Measurements from ENCODE around the gene AGFG2. TPM values are rescaled to one million over a fixed set of nuclear protein-coding genes. Genes with fewer than 3 reads are reported as not detected.

Gene AGFG2
- total and polyA plus RNA-seq, 10 of the 15 experiments (the other 5 are each of a cell fraction or from before 2014, with no cell fraction given) = 0.90 to 71.5 (median 25.4) TPM

DNA sequence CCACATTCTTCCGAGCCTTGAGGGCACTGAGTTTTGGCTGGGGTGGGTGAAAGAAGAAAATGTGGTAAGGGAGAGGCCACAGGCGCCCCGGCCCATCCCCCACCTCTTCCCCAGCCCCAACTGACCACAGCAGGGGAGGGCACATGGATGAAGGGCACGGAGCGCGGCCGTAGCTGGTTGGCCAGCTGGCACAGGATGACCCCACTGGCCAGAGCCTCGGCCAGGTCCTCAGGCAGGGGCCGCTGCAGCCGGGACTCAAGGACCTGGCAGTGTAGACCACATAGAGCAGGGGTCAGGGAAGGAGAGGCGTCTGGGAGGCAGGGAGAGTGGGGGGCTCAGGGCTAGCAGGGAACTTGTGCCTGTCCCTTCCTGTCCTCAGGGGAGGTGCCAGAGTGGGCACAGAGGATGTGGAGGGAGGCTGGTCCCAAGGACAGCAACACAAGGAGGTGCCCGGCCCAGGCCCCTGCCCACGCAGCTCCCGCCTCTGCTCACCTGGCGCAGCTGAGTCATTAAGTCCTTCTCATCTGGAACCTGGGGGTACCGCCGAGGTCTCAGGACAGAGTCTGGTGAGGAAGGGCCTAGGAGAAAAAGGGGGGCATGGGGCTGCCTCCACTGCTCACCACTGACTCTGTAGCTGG is 36.9 kb downstream of the AGFG2 start (continued):
- TF ChIP-seq, protein P1, sequence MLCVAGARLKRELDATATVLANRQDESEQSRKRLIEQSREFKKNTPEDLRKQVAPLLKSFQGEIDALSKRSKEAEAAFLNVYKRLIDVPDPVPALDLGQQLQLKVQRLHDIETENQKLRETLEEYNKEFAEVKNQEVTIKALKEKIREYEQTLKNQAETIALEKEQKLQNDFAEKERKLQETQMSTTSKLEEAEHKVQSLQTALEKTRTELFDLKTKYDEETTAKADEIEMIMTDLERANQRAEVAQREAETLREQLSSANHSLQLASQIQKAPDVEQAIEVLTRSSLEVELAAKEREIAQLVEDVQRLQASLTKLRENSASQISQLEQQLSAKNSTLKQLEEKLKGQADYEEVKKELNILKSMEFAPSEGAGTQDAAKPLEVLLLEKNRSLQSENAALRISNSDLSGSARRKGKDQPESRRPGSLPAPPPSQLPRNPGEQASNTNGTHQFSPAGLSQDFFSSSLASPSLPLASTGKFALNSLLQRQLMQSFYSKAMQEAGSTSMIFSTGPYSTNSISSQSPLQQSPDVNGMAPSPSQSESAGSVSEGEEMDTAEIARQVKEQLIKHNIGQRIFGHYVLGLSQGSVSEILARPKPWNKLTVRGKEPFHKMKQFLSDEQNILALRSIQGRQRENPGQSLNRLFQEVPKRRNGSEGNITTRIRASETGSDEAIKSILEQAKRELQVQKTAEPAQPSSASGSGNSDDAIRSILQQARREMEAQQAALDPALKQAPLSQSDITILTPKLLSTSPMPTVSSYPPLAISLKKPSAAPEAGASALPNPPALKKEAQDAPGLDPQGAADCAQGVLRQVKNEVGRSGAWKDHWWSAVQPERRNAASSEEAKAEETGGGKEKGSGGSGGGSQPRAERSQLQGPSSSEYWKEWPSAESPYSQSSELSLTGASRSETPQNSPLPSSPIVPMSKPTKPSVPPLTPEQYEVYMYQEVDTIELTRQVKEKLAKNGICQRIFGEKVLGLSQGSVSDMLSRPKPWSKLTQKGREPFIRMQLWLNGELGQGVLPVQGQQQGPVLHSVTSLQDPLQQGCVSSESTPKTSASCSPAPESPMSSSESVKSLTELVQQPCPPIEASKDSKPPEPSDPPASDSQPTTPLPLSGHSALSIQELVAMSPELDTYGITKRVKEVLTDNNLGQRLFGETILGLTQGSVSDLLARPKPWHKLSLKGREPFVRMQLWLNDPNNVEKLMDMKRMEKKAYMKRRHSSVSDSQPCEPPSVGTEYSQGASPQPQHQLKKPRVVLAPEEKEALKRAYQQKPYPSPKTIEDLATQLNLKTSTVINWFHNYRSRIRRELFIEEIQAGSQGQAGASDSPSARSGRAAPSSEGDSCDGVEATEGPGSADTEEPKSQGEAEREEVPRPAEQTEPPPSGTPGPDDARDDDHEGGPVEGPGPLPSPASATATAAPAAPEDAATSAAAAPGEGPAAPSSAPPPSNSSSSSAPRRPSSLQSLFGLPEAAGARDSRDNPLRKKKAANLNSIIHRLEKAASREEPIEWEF (IDR thresholded peaks at IDR 0.05; ENCODE audit: insufficient replicate concordance, low read depth, low read length) = no peak
- no peak for TF ChIP-seq CBX5 (IDR thresholded peaks at IDR 0.05; ENCODE audit: low read depth)
- no peak for TF ChIP-seq ASH2L (IDR thresholded peaks at IDR 0.05; ENCODE audit: borderline replicate concordance, low read depth)
- TF ChIP-seq BRCA1 (IDR thresholded peaks at IDR 0.05; ENCODE audit: low read depth, low read length) = no peak
- no peak for TF ChIP-seq BHLHE40 (IDR thresholded peaks at IDR 0.05; ENCODE audit: borderline replicate concordance in 1 of 2, low read depth in 2 of 2, low read length in 1 of 2)
- TF ChIP-seq RAD51 (IDR thresholded peaks at IDR 0.05) = no peak
- TF ChIP-seq, protein P2, sequence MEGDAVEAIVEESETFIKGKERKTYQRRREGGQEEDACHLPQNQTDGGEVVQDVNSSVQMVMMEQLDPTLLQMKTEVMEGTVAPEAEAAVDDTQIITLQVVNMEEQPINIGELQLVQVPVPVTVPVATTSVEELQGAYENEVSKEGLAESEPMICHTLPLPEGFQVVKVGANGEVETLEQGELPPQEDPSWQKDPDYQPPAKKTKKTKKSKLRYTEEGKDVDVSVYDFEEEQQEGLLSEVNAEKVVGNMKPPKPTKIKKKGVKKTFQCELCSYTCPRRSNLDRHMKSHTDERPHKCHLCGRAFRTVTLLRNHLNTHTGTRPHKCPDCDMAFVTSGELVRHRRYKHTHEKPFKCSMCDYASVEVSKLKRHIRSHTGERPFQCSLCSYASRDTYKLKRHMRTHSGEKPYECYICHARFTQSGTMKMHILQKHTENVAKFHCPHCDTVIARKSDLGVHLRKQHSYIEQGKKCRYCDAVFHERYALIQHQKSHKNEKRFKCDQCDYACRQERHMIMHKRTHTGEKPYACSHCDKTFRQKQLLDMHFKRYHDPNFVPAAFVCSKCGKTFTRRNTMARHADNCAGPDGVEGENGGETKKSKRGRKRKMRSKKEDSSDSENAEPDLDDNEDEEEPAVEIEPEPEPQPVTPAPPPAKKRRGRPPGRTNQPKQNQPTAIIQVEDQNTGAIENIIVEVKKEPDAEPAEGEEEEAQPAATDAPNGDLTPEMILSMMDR (IDR thresholded peaks at IDR 0.05 in 2 of 3, conservative IDR thresholded peaks at IDR 0.05 in 1 of 3; ENCODE audit: control insufficient read depth in 2 of 3, extremely low read depth in 1 of 3, insufficient read depth in 1 of 3, low read depth in 3 of 3, low read length in 3 of 3) = no peak
- TF ChIP-seq CHD1 (IDR thresholded peaks at IDR 0.05; ENCODE audit: low read depth, low read length) = no peak

All from GM12878 (cell line).